ENCODE data around the gene MAGIX.

MAGIX gene

DNA sequence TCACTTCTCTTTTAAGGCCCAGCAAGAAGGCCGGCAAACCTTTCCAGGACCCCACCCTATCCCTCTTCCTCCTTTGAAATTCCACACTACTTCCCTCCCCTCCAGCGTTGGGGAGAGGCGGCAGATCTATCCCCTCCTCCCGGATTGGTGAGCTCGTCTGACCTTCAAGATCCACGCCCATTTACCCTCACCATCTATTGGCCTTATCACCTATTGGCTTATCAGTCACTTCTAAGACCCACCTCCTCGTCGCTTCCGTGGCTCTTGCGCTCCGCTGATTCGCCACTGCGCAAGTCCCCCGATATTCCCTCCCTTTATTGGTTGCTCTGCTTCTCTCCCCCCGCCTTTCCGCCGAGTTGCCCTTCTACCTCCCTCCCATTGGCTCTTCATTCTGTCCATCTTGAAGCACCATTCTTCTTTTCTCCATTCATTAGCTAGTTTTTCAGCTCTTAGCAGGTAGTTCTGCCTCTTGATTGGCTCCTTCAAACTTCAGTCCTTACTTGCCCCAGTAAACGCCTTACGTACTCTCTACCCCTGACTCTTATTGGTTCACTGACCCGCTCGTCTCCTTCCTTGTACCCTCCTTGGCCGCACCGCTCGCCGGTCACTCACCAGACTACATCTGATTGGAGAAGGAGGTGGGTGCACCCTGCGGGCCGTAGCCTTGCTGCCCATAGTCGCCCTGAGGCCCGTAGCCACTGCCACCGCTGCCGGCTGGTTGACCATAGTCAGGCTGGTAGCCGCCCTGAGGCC is 28.4 kb downstream of the MAGIX start:
- H3K4me3 ChIP-seq (ENCODE audit: insufficient read depth, low read depth, low read length, poor library complexity, severe bottlenecking), result peak overlapping the region; percentile 73
- peak overlapping the region; percentile 79 for H3K27ac ChIP-seq (ENCODE audit: insufficient read depth, low read length, poor library complexity, severe bottlenecking)
- peak; percentile 74 to 83 (median 80) for DNase-seq
- no peaks in the 10 kb centered on the region for H3K9me3 ChIP-seq (ENCODE audit: control insufficient read depth, low read length)
- H3K4me1 ChIP-seq (ENCODE audit: control insufficient read depth, insufficient read depth, low read length, poor library complexity, severe bottlenecking), result no peaks in the 10 kb centered on the region
- no peaks in the 10 kb centered on the region for H3K27me3 ChIP-seq (replicated peaks; ENCODE audit: control insufficient read depth, insufficient read depth, low read length, poor library complexity, severe bottlenecking)
- H3K36me3 ChIP-seq (ENCODE audit: control insufficient read depth, insufficient read depth, low read length), result no peaks in the 10 kb centered on the region

DNA sequence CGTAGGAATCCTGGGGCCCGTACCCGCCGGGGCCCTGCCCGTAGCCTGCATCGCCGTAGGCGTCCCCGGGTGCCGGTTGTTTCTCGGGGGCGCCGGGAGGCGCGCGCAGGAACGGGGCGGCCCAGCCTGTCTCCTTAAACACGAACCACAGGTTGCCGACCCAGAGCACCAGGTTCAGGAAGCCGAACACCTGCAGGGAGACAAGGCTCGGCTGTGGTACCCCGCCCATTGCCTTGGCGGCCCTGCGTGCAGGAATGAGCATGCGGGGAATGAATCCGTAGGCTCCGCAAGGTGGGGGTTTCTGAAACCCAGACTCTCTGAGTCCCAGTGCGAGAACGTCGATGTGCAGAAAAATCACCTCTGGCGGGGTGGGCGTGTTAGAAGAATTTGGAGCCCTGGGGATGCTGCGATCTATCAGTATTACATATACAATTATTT is 29.0 kb downstream of the MAGIX start:
- no peak for DNase-seq
- Histone ChIP-seq H3K27me3 (replicated peaks; ENCODE audit: control insufficient read depth, insufficient read depth, low read length, poor library complexity, severe bottlenecking) (no peaks in the 10 kb centered on the region), H3K4me1 (ENCODE audit: control insufficient read depth, insufficient read depth, low read length, poor library complexity, severe bottlenecking) (no peaks in the 10 kb centered on the region), H3K27ac (ENCODE audit: insufficient read depth, low read length, poor library complexity, severe bottlenecking) (peak overlapping the region; percentile 79), H3K36me3 (ENCODE audit: control insufficient read depth, insufficient read depth, low read length) (no peaks in the 10 kb centered on the region), H3K9me3 (ENCODE audit: control insufficient read depth, low read length) (no peaks in the 10 kb centered on the region), H3K4me3 (ENCODE audit: insufficient read depth, low read depth, low read length, poor library complexity, severe bottlenecking) (peak overlapping the region; percentile 73)

DNA sequence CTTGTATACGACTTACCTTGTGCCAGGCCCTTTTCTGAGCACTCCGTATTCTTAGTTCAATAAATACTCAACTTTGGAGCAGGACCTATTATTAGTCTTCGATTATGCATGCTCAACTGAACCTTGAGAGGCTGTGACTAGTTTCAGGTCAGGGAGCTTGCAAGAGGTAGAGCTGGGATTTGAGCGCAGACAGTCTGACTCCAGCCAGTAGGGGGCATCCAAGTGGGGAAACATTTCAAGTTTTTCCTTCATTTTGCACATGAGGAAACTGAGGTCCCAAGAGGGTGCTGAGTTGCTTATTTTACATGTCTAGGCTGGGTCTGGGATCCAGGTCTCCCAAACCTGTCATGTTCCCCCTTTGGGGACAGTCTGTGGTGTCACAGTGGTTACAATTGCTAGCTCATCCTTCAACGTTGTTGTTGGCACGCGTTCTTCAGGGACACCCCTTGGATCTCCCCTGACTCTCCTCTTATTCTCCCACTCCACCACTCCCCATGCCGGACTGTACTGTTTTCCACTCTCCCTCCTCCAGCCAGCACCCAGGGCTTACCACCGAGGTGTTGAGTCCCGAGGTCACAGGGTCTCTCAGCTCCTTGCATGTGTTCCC is 30.3 kb downstream of the MAGIX start:
- no peaks in the 10 kb centered on the region for H3K36me3 ChIP-seq (ENCODE audit: control insufficient read depth, insufficient read depth, low read length)
- no peaks in the 10 kb centered on the region for H3K27me3 ChIP-seq (replicated peaks; ENCODE audit: control insufficient read depth, insufficient read depth, low read length, poor library complexity, severe bottlenecking)
- no peak overlapping the region for H3K4me3 ChIP-seq (ENCODE audit: insufficient read depth, low read depth, low read length, poor library complexity, severe bottlenecking)
- no peaks in the 10 kb centered on the region for H3K4me1 ChIP-seq (ENCODE audit: control insufficient read depth, insufficient read depth, low read length, poor library complexity, severe bottlenecking)
- no peak for DNase-seq
- no peak overlapping the region for H3K27ac ChIP-seq (ENCODE audit: insufficient read depth, low read length, poor library complexity, severe bottlenecking)
- no peaks in the 10 kb centered on the region for H3K9me3 ChIP-seq (ENCODE audit: control insufficient read depth, low read length)

DNA sequence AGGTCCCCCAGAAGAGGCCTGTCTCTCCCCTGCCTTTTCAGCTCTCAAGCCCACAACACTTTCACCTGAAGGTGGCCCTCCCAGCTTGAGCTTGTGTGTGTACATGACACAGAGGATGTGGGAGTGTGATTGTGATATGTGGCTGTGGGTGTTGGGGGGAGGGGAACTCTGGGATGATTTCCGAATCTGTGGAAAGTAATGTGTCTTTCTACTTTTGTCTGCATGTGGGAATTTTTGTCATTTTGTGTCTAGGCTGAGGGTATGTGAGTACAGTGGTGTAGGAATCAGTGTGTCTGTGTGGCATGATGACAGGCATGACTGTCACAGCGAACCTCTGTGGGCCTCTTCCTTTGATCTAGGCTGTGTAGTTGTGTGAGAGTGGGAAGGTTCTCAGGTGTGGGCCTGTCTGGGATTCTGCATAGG is 31.0 kb downstream of the MAGIX start:
- no peaks in the 10 kb centered on the region for H3K27me3 ChIP-seq (replicated peaks; ENCODE audit: control insufficient read depth, insufficient read depth, low read length, poor library complexity, severe bottlenecking)
- no peak for DNase-seq

DNA sequence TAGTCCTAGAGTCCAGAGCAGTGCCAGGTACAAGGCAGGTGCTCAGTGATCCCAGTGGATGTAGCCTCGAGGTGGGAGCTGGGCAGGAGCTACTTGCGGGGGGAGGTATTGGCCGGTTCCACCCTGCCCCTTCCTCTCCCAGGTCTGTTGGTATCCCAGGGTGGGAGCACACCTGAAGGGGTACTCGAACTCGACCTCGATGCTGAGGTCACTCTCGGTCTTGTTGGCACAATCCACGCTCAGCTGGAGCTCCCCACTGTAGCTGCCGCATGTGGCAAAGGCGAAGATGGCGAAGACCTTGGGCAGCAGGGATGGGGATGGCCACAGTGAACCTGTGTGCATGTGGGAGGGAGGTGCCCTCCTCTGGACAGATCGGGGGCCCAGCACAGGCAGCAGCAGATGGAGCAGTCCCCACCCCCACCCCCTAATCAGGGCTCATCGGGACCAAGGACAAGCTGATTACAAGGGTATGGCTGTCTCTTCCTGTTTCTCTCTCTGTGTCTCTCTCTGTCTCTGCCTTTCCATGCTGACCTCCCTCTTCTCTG is 35.1 kb downstream of the MAGIX start:
- H3K27me3 ChIP-seq (replicated peaks; ENCODE audit: control insufficient read depth, insufficient read depth, low read length, poor library complexity, severe bottlenecking), result no peaks in the 10 kb centered on the region
- no peak overlapping the region for H3K4me3 ChIP-seq (ENCODE audit: insufficient read depth, low read depth, low read length, poor library complexity, severe bottlenecking)
- no peak for DNase-seq
- H3K36me3 ChIP-seq (ENCODE audit: control insufficient read depth, insufficient read depth, low read length), result no peaks in the 10 kb centered on the region
- peaks cover 6% of the 10 kb centered on the region for H3K4me1 ChIP-seq (ENCODE audit: control insufficient read depth, insufficient read depth, low read length, poor library complexity, severe bottlenecking)
- no peak overlapping the region for H3K27ac ChIP-seq (ENCODE audit: insufficient read depth, low read length, poor library complexity, severe bottlenecking)
- no peaks in the 10 kb centered on the region for H3K9me3 ChIP-seq (ENCODE audit: control insufficient read depth, low read length)

More for the DNA sequence above, 31.0 kb downstream of the MAGIX start:
- Histone ChIP-seq H3K4me1 (ENCODE audit: control insufficient read depth, insufficient read depth, low read length, poor library complexity, severe bottlenecking) (no peaks in the 10 kb centered on the region), H3K4me3 (ENCODE audit: insufficient read depth, low read depth, low read length, poor library complexity, severe bottlenecking) (no peak overlapping the region), H3K9me3 (ENCODE audit: control insufficient read depth, low read length) (no peaks in the 10 kb centered on the region), H3K27ac (ENCODE audit: insufficient read depth, low read length, poor library complexity, severe bottlenecking) (no peak overlapping the region), H3K36me3 (ENCODE audit: control insufficient read depth, insufficient read depth, low read length) (no peaks in the 10 kb centered on the region)

DNA sequence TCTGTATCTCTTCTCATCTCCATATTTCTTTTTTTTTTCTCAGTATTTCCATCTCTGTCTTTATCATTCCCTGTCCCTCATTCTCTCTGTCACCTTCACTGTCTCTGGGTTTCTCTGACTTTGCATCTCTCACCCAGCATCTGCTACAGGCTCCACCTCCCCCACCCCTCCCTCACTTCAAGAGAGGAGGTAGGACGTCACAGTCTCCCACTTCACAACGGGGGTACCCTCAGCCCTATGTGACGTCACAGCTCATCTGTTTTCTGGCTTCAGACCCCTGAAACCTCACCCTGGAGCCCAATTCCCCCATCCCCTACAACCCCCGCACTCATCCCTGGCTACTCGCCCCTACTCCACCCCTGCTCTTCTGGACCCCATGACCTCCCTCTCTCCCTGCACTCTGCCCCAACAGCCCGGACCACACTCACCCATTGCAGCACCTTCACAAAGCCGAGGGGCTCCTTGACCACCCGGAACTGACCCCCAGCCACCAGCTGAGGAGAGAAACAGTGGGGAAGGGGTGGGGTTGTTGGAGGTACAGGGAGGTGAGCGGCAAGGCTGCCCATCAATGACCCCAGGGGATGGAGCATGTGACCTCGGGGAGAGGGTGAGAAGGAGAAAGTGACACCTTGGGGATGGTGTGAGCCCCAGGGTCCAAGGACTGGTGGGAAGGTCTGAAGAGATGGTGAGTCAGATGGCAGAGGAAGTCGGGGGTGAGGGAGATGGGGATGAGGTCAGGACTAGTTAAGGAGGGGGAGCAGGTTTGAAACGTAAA is 36.2 kb downstream of the MAGIX start:
- H3K4me1 ChIP-seq (ENCODE audit: control insufficient read depth, insufficient read depth, low read length, poor library complexity, severe bottlenecking), result peaks cover 6% of the 10 kb centered on the region
- no peak overlapping the region for H3K4me3 ChIP-seq (ENCODE audit: insufficient read depth, low read depth, low read length, poor library complexity, severe bottlenecking)
- H3K27me3 ChIP-seq (replicated peaks; ENCODE audit: control insufficient read depth, insufficient read depth, low read length, poor library complexity, severe bottlenecking), result no peaks in the 10 kb centered on the region
- H3K9me3 ChIP-seq (ENCODE audit: control insufficient read depth, low read length), result no peaks in the 10 kb centered on the region
- no peaks in the 10 kb centered on the region for H3K36me3 ChIP-seq (ENCODE audit: control insufficient read depth, insufficient read depth, low read length)
- H3K27ac ChIP-seq (ENCODE audit: insufficient read depth, low read length, poor library complexity, severe bottlenecking), result no peak overlapping the region
- no peak for DNase-seq

DNA sequence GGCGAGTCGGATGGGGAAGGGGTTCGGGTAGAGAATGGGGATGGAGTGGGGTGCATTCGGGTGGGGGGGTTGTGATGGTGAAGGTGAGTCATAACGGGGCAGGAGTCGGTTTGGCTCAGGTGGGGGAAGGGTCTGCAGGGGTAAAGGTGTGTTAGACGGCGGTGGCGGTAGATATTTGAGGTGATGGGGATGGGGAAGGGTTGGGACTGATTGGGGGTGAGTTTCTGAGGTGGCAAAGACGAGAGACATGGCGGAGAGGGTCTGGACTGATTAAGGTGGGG is 36.7 kb downstream of the MAGIX start:
- H3K27me3 ChIP-seq (replicated peaks; ENCODE audit: control insufficient read depth, insufficient read depth, low read length, poor library complexity, severe bottlenecking), result no peaks in the 10 kb centered on the region
- no peak overlapping the region for H3K27ac ChIP-seq (ENCODE audit: insufficient read depth, low read length, poor library complexity, severe bottlenecking)
- DNase-seq, result no peak

DNA sequence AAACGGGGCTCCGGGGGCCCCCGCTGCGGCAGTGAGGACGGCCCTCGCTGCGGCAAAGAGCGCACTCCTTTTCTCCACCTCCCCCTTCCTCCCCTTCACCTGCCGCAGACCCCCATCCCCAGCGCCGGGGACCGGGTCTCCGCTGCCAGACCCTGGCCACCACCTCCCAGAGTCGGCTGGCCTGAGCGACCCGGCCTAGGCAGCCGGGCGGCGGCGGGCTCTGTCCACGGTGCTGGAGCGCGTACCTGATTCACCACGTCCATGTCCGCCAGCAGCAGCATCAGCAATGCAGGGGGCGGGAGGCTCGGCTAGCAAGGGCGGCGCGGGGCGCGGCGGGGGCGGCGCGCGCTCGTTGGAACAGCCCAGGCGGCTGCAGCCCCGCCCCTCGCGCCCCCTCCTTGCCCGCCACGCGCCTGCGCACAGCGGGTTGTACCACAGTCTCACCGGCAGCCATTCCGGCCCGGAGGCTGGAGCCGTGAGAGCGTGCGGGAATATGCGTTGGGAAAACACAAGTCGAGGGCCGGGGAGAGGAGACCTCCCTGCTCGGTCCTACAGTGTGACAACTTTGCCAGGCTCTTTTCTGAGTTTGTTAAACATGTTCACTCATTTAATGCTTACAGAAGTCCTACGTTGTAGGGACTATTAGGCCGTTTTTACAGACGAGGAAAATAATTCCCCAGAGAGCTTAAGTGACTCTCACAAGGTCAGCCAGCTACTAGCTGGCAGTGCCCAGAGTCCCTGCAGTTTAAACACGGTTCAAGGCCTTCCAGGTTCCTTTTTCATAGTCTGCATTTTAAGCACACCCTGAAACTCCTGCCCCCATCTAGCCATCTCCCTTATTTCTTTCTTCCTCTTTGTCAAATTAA is 37.6 kb downstream of the MAGIX start, which contains the start of gene SYP:
TSS of gene SYP (minus strand) at position 288 of the 866 bp plus-strand sequence. CDS start at position 281, 7 bp downstream.
- H3K9me3 ChIP-seq (ENCODE audit: control insufficient read depth, low read length), result no peaks in the 10 kb centered on the region
- H3K27ac ChIP-seq (ENCODE audit: insufficient read depth, low read length, poor library complexity, severe bottlenecking), result peak within 1 kb of the TSS; percentile 39
- H3K4me1 ChIP-seq (ENCODE audit: control insufficient read depth, insufficient read depth, low read length, poor library complexity, severe bottlenecking), result peaks cover 6% of the 10 kb centered on the region
- no peaks in the 10 kb centered on the region for H3K36me3 ChIP-seq (ENCODE audit: control insufficient read depth, insufficient read depth, low read length)
- peak; percentile 77 to 81 (median 78) for DNase-seq
- no peaks in the 10 kb centered on the region for H3K27me3 ChIP-seq (replicated peaks; ENCODE audit: control insufficient read depth, insufficient read depth, low read length, poor library complexity, severe bottlenecking)
- H3K4me3 ChIP-seq (ENCODE audit: insufficient read depth, low read depth, low read length, poor library complexity, severe bottlenecking), result peak within 1 kb of the TSS; percentile 35

More for the DNA sequence above, 36.7 kb downstream of the MAGIX start:
- Histone ChIP-seq H3K4me1 (ENCODE audit: control insufficient read depth, insufficient read depth, low read length, poor library complexity, severe bottlenecking) (peaks cover 6% of the 10 kb centered on the region), H3K36me3 (ENCODE audit: control insufficient read depth, insufficient read depth, low read length) (no peaks in the 10 kb centered on the region), H3K9me3 (ENCODE audit: control insufficient read depth, low read length) (no peaks in the 10 kb centered on the region), H3K4me3 (ENCODE audit: insufficient read depth, low read depth, low read length, poor library complexity, severe bottlenecking) (no peak overlapping the region)

DNA sequence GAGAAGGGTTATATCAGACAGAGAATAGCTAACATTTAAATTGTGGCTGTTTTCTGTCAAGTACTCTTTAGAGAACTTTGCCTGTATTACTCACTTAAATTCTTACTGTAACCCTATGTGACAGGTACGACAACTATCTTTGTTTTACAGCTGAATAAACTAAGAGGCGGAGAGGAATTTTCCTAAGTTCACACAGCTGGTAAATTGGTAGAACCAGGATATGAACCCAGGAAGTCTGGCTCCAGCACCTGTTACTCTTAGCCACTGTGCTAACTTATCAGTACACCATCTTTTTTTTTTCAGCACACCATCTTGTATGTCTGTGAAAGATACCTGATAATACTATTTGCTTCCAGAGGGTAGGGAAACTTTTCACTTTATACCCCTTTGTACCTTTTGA is 39.5 kb downstream of the MAGIX start:
- Histone ChIP-seq H3K4me3 (ENCODE audit: insufficient read depth, low read depth, low read length, poor library complexity, severe bottlenecking) (no peak overlapping the region), H3K9me3 (ENCODE audit: control insufficient read depth, low read length) (no peaks in the 10 kb centered on the region), H3K27me3 (replicated peaks; ENCODE audit: control insufficient read depth, insufficient read depth, low read length, poor library complexity, severe bottlenecking) (no peaks in the 10 kb centered on the region), H3K4me1 (ENCODE audit: control insufficient read depth, insufficient read depth, low read length, poor library complexity, severe bottlenecking) (peaks cover 6% of the 10 kb centered on the region), H3K27ac (ENCODE audit: insufficient read depth, low read length, poor library complexity, severe bottlenecking) (no peak overlapping the region), H3K36me3 (ENCODE audit: control insufficient read depth, insufficient read depth, low read length) (no peaks in the 10 kb centered on the region)
- DNase-seq, result no peak
